Measurements from ENCODE around the gene TOR1A. TPM values are rescaled to one million over a fixed set of nuclear protein-coding genes. Genes with fewer than 3 reads are reported as not detected.
"Not testable (repeated sequence)": the region's sequence is repeated elsewhere in the genome, so short reads cannot be mapped to it uniquely, and the experiment has no call there.

TOR1A gene
- total RNA-seq, 6 donors from 2014 or later: 15.6 to 56.5 (median 34.7) TPM

DNA sequence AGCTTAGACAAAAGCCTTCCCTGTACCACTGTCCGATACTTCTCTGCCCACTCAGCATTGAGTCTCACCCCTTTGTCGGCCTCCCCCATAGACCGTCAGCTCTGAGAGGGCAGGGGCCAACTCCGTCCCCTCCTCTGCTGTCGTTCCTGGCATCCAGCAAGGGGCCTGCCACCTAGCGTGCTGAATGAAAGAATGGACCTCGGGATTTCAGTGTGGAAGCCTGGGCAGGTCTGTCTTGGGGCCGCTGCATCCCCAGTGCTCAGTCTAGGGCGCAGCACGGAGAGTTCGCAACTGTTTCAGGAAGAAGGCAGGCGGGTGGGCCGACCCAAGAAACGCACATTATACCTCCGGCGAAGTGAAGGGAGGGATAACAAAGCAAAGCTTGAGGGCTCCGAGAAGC, 22.4 kb downstream of the TOR1A start:
- no peaks in the 10 kb centered on the region for H3K36me3 ChIP-seq
- ATAC-seq (ENCODE audit: low FRiP score in 2 of 2) (no peak), DNase-seq (peak in 1 of 2 donors; percentile 33)
- WGBS, 2 donors: 88 to 90% methylated on average over 17 of the region's 17 CpGs
- no peaks in the 10 kb centered on the region for H3K27me3 ChIP-seq
- no peak for TF ChIP-seq POLR2A (IDR thresholded peaks at IDR 0.05)
- TF ChIP-seq, protein P1, sequence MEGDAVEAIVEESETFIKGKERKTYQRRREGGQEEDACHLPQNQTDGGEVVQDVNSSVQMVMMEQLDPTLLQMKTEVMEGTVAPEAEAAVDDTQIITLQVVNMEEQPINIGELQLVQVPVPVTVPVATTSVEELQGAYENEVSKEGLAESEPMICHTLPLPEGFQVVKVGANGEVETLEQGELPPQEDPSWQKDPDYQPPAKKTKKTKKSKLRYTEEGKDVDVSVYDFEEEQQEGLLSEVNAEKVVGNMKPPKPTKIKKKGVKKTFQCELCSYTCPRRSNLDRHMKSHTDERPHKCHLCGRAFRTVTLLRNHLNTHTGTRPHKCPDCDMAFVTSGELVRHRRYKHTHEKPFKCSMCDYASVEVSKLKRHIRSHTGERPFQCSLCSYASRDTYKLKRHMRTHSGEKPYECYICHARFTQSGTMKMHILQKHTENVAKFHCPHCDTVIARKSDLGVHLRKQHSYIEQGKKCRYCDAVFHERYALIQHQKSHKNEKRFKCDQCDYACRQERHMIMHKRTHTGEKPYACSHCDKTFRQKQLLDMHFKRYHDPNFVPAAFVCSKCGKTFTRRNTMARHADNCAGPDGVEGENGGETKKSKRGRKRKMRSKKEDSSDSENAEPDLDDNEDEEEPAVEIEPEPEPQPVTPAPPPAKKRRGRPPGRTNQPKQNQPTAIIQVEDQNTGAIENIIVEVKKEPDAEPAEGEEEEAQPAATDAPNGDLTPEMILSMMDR (IDR thresholded peaks at IDR 0.05): no peak
- no peak for TF ChIP-seq POLR2AphosphoS5 (IDR thresholded peaks at IDR 0.05)
- TF ChIP-seq EP300 (IDR thresholded peaks at IDR 0.05): no peak
- no peak overlapping the region for H3K4me3 ChIP-seq
- no peak overlapping the region for H3K27ac ChIP-seq
- H3K4me1 ChIP-seq: peaks cover 10 to 27% (median 13%) of the 10 kb centered on the region in 4 donors
- H3K9me3 ChIP-seq: no peaks in the 10 kb centered on the region

DNA sequence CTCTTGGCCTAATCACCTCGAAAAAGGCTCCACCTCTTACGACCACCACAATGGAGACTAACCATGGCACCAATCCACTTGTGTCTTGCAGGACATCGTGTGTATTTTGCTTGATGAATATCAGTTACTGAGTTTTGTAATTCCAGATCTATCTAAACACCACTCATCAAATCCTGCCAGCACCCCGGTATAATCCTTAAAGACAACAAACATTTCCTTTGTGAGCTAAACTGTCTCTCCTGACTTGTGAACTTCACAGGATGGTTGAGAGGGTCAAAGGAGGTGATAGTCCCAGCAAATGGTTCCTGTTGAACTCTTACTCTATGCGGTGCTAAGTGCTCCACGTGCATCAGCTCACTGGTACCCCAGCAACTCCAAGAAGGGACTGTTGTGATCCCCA, 25.0 kb downstream of the TOR1A start:
- 33 to 40% methylated on average over 6 of the region's 6 CpGs for WGBS, 2 donors
- no peak for ATAC-seq (ENCODE audit: low FRiP score in 2 of 2)
- H3K4me3 ChIP-seq: no peak overlapping the region
- no peaks in the 10 kb centered on the region for H3K36me3 ChIP-seq
- peaks cover 4 to 10% (median 5%) of the 10 kb centered on the region in 4 donors for H3K4me1 ChIP-seq
- H3K27ac ChIP-seq: no peak overlapping the region
- DNase-seq: no peak
- no peaks in the 10 kb centered on the region for H3K9me3 ChIP-seq
- TF ChIP-seq EP300 (IDR thresholded peaks at IDR 0.05) (no peak), POLR2AphosphoS5 (IDR thresholded peaks at IDR 0.05) (no peak)
- TF ChIP-seq, protein P1 (IDR thresholded peaks at IDR 0.05): no peak
- no peaks in the 10 kb centered on the region for H3K27me3 ChIP-seq

DNA sequence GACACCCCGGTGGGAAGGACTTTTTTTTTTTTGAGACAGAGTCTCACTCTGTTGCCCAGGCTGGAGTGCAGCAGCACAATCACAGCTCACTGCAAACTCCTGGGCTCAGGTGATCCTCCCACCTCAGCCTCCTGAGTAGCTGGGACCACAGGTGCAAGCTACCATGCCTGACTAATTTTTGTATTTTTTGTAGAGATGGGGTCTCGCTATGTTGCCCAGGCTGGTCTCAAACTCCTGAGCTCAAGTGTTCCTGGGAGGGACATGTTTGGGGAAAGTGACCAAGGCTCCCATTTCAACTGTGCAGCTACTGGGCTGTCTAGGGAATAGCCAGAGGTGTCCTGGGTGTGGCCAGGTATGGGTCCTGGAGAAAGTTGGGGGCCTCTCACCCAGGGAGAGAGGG, 27.9 kb downstream of the TOR1A start:
- not testable (repeated sequence) for H3K4me1 ChIP-seq; ATAC-seq (ENCODE audit: low FRiP score in 2 of 2); H3K4me3 ChIP-seq; DNase-seq; H3K27me3 ChIP-seq; H3K27ac ChIP-seq; H3K36me3 ChIP-seq; H3K9me3 ChIP-seq
- 89 to 92% methylated on average over 2 of the region's 2 CpGs for WGBS, 2 donors

DNA sequence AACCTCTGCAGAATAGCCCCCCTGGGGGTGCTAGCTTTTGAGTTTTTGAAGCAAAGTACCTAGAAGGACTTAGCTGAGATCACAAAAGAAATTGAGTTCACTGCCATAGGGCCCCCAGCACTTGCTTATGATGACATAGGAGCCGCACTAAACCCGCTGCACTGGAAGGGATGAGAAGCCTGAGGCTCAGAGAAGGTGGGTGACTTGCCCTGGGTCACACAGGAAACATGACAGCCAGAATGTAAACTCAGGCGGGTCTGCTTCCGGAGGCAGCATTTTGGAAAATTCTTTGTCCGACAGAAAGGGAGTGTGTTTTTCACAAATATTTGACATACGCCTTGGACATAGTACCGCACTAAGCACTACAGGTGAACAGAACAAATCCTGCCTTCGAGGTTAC, 29.4 kb downstream of the TOR1A start:
- Histone ChIP-seq H3K9me3 (no peaks in the 10 kb centered on the region), H3K27ac (no peak overlapping the region), H3K27me3 (no peaks in the 10 kb centered on the region), H3K4me3 (no peak overlapping the region), H3K36me3 (no peaks in the 10 kb centered on the region), H3K4me1 (no peaks in the 10 kb centered on the region)
- WGBS, 2 donors: 78 to 81% methylated on average over 8 of the region's 8 CpGs
- TF ChIP-seq EP300 (IDR thresholded peaks at IDR 0.05): no peak
- TF ChIP-seq POLR2AphosphoS5 (IDR thresholded peaks at IDR 0.05): no peak
- TF ChIP-seq POLR2A (IDR thresholded peaks at IDR 0.05): no peak
- DNase-seq: no peak
- no peak for ATAC-seq (ENCODE audit: low FRiP score in 2 of 2)

DNA sequence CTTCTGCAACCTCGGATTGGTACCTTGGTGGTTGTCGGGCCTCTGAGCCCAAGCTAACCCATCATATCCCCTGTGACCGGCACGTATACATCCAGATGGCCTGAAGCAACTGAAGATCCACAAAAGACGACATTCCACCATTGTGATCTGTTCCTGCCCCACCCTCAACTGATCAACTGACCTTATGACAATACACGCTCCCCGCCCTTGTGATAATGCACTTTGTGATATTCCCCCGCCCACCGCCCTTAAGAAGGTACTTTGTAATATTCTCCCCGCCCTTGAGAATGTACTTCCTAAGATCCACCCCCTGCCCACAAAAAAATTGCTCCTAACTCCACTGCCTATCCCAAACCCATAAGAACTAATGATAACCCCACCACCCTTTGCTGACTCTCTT, 37.5 kb downstream of the TOR1A start:
- no peak overlapping the region for H3K4me3 ChIP-seq
- no peaks in the 10 kb centered on the region for H3K27me3 ChIP-seq
- H3K4me1 ChIP-seq: no peaks in the 10 kb centered on the region
- TF ChIP-seq, protein P1 (IDR thresholded peaks at IDR 0.05): no peak
- TF ChIP-seq POLR2A (IDR thresholded peaks at IDR 0.05) (no peak), POLR2AphosphoS5 (IDR thresholded peaks at IDR 0.05) (no peak), EP300 (IDR thresholded peaks at IDR 0.05) (no peak)
- WGBS, 2 donors: 66 to 85% methylated on average over 10 of the region's 10 CpGs
- ATAC-seq (ENCODE audit: low FRiP score in 2 of 2) (no peak), DNase-seq (no peak)
- H3K36me3 ChIP-seq: no peaks in the 10 kb centered on the region
- H3K9me3 ChIP-seq: no peaks in the 10 kb centered on the region
- no peak overlapping the region for H3K27ac ChIP-seq

DNA sequence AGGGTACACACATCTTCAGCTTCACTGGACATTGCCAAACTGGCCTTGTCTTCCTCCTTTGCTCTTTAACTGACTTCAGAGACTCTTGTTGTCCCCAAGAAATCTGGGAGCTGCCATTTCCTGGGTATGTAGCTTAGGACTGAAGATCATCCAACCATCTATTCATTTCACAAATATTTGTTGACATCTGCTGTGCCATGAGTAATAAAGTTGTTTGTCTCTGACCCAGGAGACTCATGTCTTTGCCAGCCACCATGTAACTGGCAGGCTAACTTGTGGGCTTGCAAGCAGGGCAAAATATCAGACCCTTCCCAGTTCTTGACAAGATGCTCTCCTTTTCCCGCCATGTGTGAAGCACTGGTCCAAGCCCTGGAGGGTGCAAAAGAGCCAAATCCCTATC, 38.1 kb downstream of the TOR1A start:
- Histone ChIP-seq H3K4me1 (no peaks in the 10 kb centered on the region), H3K36me3 (no peaks in the 10 kb centered on the region), H3K27ac (no peak overlapping the region), H3K9me3 (no peaks in the 10 kb centered on the region), H3K27me3 (no peaks in the 10 kb centered on the region), H3K4me3 (no peak overlapping the region)
- WGBS, 2 donors: 89 to 100% methylated on average over 1 of the region's 1 CpG
- ATAC-seq (ENCODE audit: low FRiP score in 2 of 2) (no peak), DNase-seq (no peak)
- TF ChIP-seq POLR2AphosphoS5 (IDR thresholded peaks at IDR 0.05) (no peak), POLR2A (IDR thresholded peaks at IDR 0.05) (no peak), EP300 (IDR thresholded peaks at IDR 0.05) (no peak)
- TF ChIP-seq, protein P1 (IDR thresholded peaks at IDR 0.05): no peak

DNA sequence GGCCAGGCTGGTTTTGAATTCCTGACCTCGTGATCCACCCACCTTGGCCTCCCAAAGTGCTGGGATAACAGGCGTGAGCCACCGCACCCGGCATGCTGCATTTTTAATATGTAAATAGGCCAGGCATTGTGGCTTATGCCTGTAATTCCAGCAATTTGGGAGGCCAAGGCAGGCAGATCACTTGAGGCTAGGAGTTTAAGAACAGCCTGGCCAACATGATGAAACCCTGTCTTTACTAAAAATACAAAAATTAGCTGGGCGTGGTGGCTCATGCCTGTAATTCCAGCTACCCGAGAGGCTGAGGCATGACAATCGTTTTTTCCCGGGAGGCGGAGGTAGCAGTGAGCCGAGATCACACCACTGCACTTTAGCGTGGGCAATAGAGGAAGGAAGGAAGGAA, 39.0 kb downstream of the TOR1A start:
- H3K36me3 ChIP-seq; H3K4me1 ChIP-seq; ATAC-seq (ENCODE audit: low FRiP score in 2 of 2); H3K9me3 ChIP-seq; H3K27me3 ChIP-seq; H3K27ac ChIP-seq; DNase-seq; H3K4me3 ChIP-seq: not testable (repeated sequence)
- 62 to 70% methylated on average over 11 of the region's 11 CpGs for WGBS, 2 donors
